Transverse colon (tissue), 4 donors: ENCODE data around the gene TMEM128. TPM values are rescaled to one million over a fixed set of nuclear protein-coding genes. Genes with fewer than 3 reads are reported as not detected.
A peak's percentile ranks its signal among the peaks of the same experiment; 100 is the strongest.
"Not testable (repeated sequence)": the region's sequence is repeated elsewhere in the genome, so short reads cannot be mapped to it uniquely, and the experiment has no call there.

Experiments used
- DNase-seq: peaks from one replicate; pipeline ENCODE4 v3.0.0-alpha.2; 2019
- H3K27ac ChIP-seq, 4 donors: fragments of 200-600 bp; sonication (generic); 2 replicates each; pipeline ENCODE4 v1.5.1; 2016 to 2018; ENCODE audit warnings: inconsistent platforms in 4 of 4
- H3K27me3 ChIP-seq: fragments of 200-600 bp; sonication (generic); 2 replicates; pipeline ENCODE4 v1.5.1; 2017; ENCODE audit warnings: inconsistent platforms
- H3K36me3 ChIP-seq, 4 donors: fragments of 200-600 bp; sonication (generic); 2 replicates each; pipeline ENCODE4 v1.5.1; 2017 to 2019; ENCODE audit warnings: inconsistent platforms in 4 of 4
- H3K4me1 ChIP-seq, 4 donors: fragments of 200-600 bp; sonication (generic); 2 replicates each; pipeline ENCODE4 v1.5.1; 2017 to 2020; ENCODE audit warnings: inconsistent platforms in 4 of 4
- H3K4me3 ChIP-seq, 4 donors: fragments of 200-600 bp; sonication (generic); 1 replicate in 1 of 4; 2 replicates in 3 of 4; pipeline versions ENCODE4 v1.5.1 to v1.6.1; 2017 to 2019; ENCODE audit warnings: inconsistent platforms in 4 of 4
- H3K9me3 ChIP-seq, 2 donors: fragments of 200-600 bp; sonication (generic); 2 replicates each; pipeline ENCODE4 v1.5.1; 2017 to 2019; ENCODE audit warnings: inconsistent platforms in 2 of 2
- CTCF ChIP-seq, 5 experiments: fragments of 200-600 bp in 3 of 5; fragments of 450-650 bp in 2 of 5; sonication (generic) in 3 of 5; IDR thresholded peaks; 1 replicate in 2 of 5; 2 replicates in 3 of 5; pipeline ENCODE4 v1.5.1; 2016 to 2017; ENCODE audit warnings: antibody characterized with exemption in 5 of 5, inconsistent platforms in 3 of 5, mild to moderate bottlenecking in 2 of 5, moderate library complexity in 1 of 5
- EP300 ChIP-seq: sonication (generic); formaldehyde crosslinking; IDR thresholded peaks from one replicate; pipeline ENCODE4 v1.6.1; 2017; ENCODE audit warnings: antibody characterized with exemption, low read depth
- POLR2A ChIP-seq: fragments of 450-650 bp; IDR thresholded peaks from one replicate; pipeline ENCODE4 v1.6.1; 2016; ENCODE audit warnings: antibody characterized with exemption, mild to moderate bottlenecking, moderate library complexity
- POLR2AphosphoS5 ChIP-seq, 3 donors: sonication (generic); formaldehyde crosslinking; IDR thresholded peaks; one replicate each; pipeline ENCODE4 v1.6.1; 2016; ENCODE audit warnings: antibody characterized with exemption in 3 of 3
- WGBS, 2 donors: methylation state at CpG; one replicate each; pipeline ENCODE4 v1.1.5; 2018; ENCODE audit warnings: low coverage in 1 of 2; 5-methylcytosine and 5-hydroxymethylcytosine counted together
- in situ Hi-C, 4 donors: fragments of 200-750 bp; cut with MboI; loops; one replicate each; pipeline versions ENCODE4 v1.15.0 to v1.15.1; 2017; ENCODE audit warnings: low sequenced_read_pairs in 3 of 4, low pct_ligation_motif_present in 1 of 4, low pct_unique_long_range_greater_than_20kb in 1 of 4
- intact Hi-C: fragments of 100-400 bp; cut with DNase I; formaldehyde crosslinking; loops from one replicate; pipeline ENCODE4 v1.15.1; 2023; ENCODE audit warnings: low total_unique reads
- total RNA-seq, 4 donors: library from RNA; depleted of rRNA; stranded (reverse); fragments of >200 nt; gene quantifications; one replicate each; pipeline ENCODE4 v1.1.0, GENCODE V29; 2016

The TMEM128 gene
- total RNA-seq, 4 donors from 2014 or later = 8.8 to 22.0 (median 14.4) TPM

- intact Hi-C loops = no loop called here
- Histone ChIP-seq H3K4me1 (peaks cover 0 to 10% (median 0%) of the 10 kb centered on the region in 4 donors), H3K27me3 (no peaks in the 10 kb centered on the region), H3K9me3 (no peaks in the 10 kb centered on the region), H3K4me3 (no peak overlapping the region), H3K36me3 (no peaks in the 10 kb centered on the region), H3K27ac (no peak overlapping the region)
- DNase-seq = no peak
- in situ Hi-C loops = loop anchor here in 3 of 4 donors (10.0 kb wide), 2 partner anchors 78 to 88 kb away; no protein-coding TSS in a partner anchor
- no peak for TF ChIP-seq EP300
- no peak for TF ChIP-seq POLR2A
- TF ChIP-seq CTCF (IDR thresholded peaks at IDR 0.05) = no peak
- no peak for TF ChIP-seq POLR2AphosphoS5 (IDR thresholded peaks at IDR 0.05)
- WGBS, 2 donors = 79 to 80% methylated on average over 6 to 10 of the region's 10 CpGs
Measured at GRCh38 chr4:4256799-4257198, 8.8 kb upstream of the TMEM128 start.

- TF ChIP-seq POLR2AphosphoS5 (IDR thresholded peaks at IDR 0.05) = no peak
- no peak for TF ChIP-seq EP300
- TF ChIP-seq CTCF (IDR thresholded peaks at IDR 0.05) = no peak
- TF ChIP-seq POLR2A = no peak
- in situ Hi-C loops = loop anchor here in 3 of 4 donors (10.0 kb wide), 2 partner anchors 80 to 90 kb away; no protein-coding TSS in a partner anchor
- Histone ChIP-seq H3K27ac (no peak overlapping the region), H3K27me3 (no peaks in the 10 kb centered on the region), H3K4me3 (no peak overlapping the region), H3K36me3 (no peaks in the 10 kb centered on the region), H3K9me3 (no peaks in the 10 kb centered on the region), H3K4me1 (peaks cover 0 to 7% (median 0%) of the 10 kb centered on the region in 4 donors)
- DNase-seq = no peak
- intact Hi-C loops = no loop called here
- 66 to 70% methylated on average over 2 to 6 of the region's 6 CpGs for WGBS, 2 donors
Measured at GRCh38 chr4:4254666-4255065, 6.6 kb upstream of the TMEM128 start.

GRCh38 chr4:4254199-4254598, 6.2 kb upstream of the TMEM128 start:
- no peak for DNase-seq
- no peak overlapping the region for H3K4me3 ChIP-seq
- in situ Hi-C loops = loop anchor here in 3 of 4 donors (10.0 kb wide), 2 partner anchors 81 to 91 kb away; no protein-coding TSS in a partner anchor
- TF ChIP-seq POLR2AphosphoS5 (IDR thresholded peaks at IDR 0.05) (no peak), EP300 (no peak), CTCF (IDR thresholded peaks at IDR 0.05) (no peak), POLR2A (no peak)
- WGBS, 2 donors = 86 to 96% methylated on average over 4 to 11 of the region's 11 CpGs
- no peaks in the 10 kb centered on the region for H3K9me3 ChIP-seq
- no peaks in the 10 kb centered on the region for H3K27me3 ChIP-seq
- intact Hi-C loops = no loop called here
- peaks cover 0 to 4% (median under 1%) of the 10 kb centered on the region in 4 donors for H3K4me1 ChIP-seq
- H3K27ac ChIP-seq = no peak overlapping the region
- no peaks in the 10 kb centered on the region for H3K36me3 ChIP-seq

GRCh38 chr4:4249866-4250265, 1.8 kb upstream of the TMEM128 start:
- DNase-seq = no peak
- no peak overlapping the region for H3K27ac ChIP-seq
- H3K4me1 ChIP-seq = peaks cover 7 to 24% (median 19%) of the 10 kb centered on the region in 4 donors
- WGBS, 2 donors = 74 to 86% methylated on average over 5 to 8 of the region's 8 CpGs
- H3K36me3 ChIP-seq = no peaks in the 10 kb centered on the region
- intact Hi-C loops (no loop called here), in situ Hi-C loops (loop anchor here in 3 of 4 donors (10.0 kb wide), 2 partner anchors 85 to 95 kb away; no protein-coding TSS in a partner anchor)
- H3K4me3 ChIP-seq = no peak overlapping the region
- TF ChIP-seq CTCF (IDR thresholded peaks at IDR 0.05) = no peak
- no peak for TF ChIP-seq POLR2AphosphoS5 (IDR thresholded peaks at IDR 0.05)
- TF ChIP-seq EP300 = no peak
- no peak for TF ChIP-seq POLR2A
- no peaks in the 10 kb centered on the region for H3K27me3 ChIP-seq
- no peaks in the 10 kb centered on the region for H3K9me3 ChIP-seq

GRCh38 chr4:4249342-4249741, 1.3 kb upstream of the TMEM128 start:
- peaks cover 7 to 24% (median 19%) of the 10 kb centered on the region in 4 donors for H3K4me1 ChIP-seq
- H3K9me3 ChIP-seq, DNase-seq, H3K27me3 ChIP-seq, in situ Hi-C loops, H3K36me3 ChIP-seq, intact Hi-C loops, H3K4me3 ChIP-seq: not testable (repeated sequence)
- peak overlapping the region in 3 of 4 donors; percentile 90 to 94 (median 93) for H3K27ac ChIP-seq
- 93 to 98% methylated on average over 15 of the region's 15 CpGs for WGBS, 2 donors
